ENCODE data around the gene TRMT6.

TRMT6 gene, protein sequence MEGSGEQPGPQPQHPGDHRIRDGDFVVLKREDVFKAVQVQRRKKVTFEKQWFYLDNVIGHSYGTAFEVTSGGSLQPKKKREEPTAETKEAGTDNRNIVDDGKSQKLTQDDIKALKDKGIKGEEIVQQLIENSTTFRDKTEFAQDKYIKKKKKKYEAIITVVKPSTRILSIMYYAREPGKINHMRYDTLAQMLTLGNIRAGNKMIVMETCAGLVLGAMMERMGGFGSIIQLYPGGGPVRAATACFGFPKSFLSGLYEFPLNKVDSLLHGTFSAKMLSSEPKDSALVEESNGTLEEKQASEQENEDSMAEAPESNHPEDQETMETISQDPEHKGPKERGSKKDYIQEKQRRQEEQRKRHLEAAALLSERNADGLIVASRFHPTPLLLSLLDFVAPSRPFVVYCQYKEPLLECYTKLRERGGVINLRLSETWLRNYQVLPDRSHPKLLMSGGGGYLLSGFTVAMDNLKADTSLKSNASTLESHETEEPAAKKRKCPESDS

DNA sequence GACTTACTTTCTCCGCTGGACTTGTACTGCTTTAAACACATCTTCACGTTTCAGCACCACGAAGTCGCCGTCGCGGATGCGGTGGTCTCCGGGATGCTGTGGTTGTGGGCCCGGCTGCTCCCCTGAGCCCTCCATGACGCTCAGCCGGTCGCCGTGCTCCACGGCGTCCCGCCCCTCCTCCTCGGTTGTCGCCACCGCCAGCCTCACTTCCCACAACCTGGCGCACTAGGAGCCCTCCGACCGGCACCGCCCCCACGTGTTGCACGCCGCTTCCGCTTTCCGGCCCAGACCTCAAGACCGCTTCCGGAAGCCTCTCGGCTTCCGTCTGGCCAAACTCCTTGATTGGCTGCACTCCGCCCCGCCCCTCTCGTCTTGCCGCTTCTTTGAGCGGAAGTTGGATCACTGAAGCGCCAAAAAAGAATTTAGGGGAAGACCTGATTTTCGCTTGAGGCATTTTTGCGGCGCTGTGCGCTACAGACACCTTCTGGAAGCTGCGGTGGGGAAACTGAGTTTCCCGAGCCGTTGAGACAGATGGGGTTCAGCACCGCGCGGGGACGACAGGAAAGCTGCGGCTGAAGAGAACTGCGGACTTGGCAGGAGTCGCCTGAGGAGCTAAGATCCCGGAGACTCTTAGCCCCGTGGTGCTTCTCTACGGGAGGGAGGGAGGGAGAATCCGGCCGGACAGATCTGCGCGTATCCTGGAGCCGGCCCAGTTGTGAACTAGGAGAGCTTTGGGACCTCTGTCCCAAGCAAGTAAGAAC is at the start of gene TRMT6, which contains the start of gene MCM8:
Gene TRMT6 (minus strand): TSS at position 263 of the 761 bp plus-strand sequence. CDS start 128 bp downstream, at position 135.
Gene MCM8 (plus strand): TSS at position 382 of the 761 bp plus-strand sequence. CDS start 1,364 bp downstream, outside the sequence.
- peak; percentile 94 for DNase-seq

DNA sequence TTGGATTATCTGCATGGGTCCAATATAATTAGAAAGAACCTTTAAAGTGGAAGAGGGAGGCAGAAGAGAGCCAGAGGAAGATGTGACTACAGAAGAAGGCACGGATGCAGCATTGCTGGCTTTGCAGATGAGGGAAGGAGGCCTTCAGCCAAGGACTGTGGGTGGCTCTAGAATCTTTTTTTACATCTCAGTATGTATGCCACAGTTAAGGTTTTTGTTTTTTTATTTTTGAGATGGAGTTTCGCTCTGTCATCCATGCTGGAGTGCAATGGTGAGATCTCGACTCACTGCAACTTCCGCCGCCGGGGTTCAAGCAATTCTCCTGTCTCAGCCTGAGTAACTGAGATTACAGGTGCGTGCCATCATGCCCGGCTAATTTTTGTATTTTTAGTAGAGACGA is 49.5 kb upstream of the TRMT6 start:
- DNase-seq: no peak

DNA sequence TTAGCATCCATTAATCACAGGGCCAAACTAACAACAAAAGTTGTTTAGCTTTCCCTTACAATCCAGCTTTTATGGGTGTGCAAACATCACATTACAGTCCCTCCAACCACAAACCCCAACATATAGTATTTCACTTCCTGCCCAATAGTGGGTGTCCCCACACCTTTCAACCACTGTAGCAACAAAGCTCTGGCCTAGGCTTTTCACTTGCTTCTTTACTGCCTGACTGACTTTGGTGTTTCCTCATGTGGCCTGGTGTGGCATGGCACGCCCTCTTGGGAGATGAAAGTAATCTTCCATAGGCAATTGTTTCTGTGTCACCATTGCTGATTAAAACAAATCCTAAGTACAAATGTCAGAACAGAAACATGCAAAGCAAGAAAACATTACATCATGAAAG is 46.4 kb upstream of the TRMT6 start:
- no peak for DNase-seq

DNA sequence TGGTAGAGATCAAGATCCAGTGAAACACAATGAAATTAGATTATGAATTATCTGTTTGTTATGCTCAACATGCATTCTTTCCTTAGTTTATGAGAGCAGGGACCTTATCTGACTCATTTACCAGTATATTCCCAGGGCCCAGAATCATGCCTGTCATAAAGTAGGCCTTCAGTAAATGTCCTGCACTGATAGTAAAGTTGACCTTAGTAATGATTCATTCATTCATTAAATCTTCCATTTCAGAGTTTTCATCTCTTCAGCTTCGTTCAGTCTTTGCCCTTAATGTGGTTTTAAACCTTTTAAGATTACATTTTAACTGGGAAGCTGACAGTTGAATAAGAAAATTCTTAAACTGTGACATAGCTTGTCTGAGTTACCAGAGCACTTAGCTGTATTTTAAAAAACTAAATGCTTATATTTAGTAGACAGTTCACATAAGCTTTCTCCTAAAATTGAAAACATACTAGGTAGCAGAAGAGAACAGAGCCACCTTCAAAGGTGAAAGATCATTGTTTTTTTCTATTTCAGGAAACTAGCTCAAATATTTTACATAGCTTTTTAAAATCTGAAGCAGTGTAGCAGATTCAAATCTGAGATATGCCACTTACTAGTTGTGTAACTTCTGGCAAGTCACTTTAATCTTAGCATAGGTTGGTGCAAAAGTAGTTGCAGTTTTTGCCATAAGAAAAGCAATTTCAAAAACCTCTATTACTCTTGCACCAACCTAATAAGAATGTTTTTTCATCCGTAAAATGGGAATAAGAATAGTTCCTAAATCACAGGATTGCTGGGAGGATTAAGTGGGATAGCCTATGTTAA is 41.5 kb upstream of the TRMT6 start:
- DNase-seq: no peak

DNA sequence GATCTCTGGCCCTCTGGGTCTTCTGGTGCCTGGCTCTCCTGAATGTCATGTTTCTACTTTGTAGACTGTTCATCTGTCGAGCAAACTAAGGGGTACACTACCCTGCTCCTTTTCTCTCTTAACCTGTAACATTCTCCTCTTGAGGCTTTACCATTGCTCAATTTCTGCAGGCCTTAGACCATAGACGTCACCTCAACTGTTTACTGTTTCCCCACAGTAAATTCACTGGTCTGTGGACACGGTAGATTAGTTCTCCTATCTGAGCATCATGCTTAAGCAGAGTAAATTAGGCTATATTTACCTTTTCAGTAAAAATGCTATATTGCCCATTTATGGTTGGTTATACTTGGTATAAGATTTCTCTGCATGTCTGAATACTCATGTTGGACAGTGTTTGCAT is 40.6 kb upstream of the TRMT6 start:
- no peak for DNase-seq

DNA sequence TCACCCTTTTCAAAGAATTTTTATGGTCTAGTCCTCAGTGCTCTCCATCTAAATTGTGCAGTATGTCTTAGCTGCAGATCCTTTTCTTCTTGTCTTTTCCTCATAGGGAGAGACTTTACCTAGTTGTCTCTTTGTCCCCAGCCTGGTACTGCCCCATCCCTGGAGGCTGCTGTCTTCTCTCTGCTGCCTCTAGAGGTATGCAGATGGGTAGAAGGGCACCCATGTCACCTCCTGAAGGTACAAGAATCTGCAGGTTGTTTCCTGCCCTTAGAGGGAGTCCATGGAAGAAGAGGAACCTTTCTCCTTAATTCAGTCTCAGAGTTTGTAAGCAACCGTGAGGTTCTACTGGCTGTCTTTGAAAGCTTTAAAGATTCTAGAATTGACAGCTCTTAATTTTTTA is 39.2 kb upstream of the TRMT6 start:
- DNase-seq: no peak

DNA sequence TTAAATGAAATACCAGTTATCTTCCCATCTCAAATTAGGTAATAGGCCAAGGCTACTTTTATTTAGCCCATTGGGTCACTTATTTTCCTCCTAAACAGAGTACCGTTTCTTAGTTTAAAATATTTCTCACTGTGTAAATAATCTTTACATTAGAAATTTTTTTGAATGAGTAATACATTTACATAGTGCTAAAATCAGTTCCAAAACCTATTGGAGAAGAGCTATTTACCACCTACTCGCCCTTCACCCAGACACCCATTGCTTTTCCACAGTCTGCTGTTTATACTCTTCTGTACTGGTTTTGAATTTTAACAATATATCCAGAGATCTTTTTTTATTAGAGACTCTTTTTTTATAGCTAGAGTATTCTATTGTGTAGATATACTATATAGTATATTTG is 37.0 kb upstream of the TRMT6 start:
- no peak for DNase-seq

DNA sequence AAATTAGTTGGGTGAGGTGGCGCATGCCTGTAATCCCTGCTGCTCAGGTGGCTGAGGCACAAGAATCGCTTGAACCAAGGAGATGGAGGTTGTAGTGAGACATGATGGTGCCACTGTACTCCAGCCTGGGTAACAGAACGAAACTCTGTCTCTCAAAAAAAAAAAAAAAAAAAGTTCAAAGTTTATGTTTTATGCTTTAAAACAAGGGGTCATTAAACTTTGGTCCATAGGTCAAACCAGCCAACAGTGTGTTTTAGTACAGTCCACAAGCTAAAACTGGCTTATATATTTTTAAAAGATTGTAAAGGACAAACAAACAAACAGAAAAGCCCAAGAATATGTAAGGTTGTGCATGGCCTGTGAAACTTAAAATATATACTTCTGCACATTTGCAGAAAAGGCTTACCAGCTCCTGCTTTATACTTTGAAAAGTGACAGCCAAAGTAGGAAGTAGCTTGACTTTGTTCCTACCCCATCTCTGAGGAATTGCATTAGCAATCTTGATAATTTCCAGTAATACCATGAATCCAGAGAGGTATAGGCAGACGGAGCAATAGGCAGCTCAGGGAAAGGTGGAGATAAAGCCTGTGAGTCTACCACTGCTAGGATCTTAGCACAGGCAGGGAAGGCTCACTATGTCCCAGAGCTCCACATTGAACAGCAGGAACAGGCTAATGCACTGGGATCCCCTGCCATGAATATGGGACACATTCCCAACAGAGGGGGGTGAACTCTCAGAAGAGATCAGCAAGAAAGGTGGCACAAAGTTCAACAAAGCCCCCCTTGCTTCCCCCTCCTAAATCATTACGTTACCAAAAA is 30.6 kb upstream of the TRMT6 start:
- DNase-seq: no peak

DNA sequence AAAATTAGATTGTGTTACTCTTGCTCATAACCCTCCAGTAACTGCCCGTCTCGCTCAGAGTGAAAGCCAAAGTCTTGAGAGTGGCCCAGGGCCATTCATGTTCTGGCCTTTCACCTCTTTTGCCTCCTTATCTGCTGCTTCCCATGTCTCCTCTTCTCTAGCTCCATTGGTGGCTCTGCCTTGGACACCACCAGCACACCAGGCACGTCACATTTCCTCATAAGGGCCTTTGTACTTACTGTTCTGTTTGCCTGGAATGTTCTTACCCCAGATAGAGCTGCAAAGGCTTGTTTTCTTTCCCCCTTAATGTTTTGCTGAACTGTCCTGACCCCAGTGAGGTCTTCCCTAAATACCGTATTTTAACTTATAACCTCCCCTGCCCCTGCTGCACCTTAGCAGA is 29.5 kb upstream of the TRMT6 start:
- no peak for DNase-seq

DNA sequence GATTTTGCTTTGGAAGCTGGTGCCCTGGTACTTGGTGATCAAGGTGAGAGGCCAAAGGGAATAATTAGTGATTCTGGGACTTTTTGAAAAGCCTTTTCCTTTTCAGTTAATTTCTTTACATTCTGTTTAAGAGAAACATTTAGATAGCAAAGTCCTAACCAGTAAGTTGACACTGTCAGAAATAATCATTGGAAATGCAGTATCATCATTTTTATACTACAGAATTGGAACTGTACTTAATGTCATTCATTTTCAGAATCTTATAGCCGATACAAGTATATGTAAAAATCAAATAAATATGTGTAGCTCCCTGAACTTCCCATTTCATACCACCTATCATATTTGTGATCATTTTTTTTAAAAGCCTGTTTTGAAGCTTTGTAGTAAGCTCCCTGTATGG is 27.6 kb upstream of the TRMT6 start:
- no peak for DNase-seq

DNA sequence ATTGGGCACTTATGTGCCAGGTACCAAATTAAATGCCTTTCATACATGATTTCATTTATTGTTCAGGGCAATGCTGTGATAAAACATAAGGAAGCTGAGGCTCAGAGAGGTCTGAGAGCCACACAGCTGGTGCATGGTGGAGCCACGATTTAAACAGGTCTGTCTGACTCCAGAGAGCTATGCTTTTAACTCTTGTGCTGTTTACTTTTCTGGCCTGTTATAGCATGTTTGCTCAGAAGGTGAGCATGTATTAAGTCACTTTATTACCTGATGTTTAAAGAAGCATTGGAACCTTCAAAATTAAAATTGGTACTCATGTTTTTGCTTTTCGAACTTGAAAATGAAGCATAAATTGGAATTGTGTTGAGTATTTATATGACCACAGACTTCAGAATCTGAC is 26.9 kb upstream of the TRMT6 start:
- no peak for DNase-seq

DNA sequence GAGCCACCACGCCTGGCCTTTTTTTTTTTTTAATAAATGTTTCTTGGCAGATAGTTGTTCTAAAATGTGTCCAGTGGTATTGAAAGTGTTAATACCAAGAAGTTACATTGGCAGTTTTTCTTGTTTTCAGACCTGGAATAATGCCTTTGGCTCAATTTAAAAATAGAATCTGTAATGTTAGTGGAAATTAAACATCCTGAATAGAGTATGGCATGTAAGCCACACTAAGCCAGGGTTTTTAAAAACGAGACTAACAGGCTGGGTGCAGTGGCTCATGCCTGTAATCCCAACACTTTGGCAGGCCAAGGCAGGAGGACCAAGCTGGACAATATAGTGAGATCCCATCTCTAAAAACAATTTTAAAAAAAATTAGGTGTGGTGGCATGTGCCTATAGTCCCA is 25.4 kb upstream of the TRMT6 start:
- DNase-seq: no peak

DNA sequence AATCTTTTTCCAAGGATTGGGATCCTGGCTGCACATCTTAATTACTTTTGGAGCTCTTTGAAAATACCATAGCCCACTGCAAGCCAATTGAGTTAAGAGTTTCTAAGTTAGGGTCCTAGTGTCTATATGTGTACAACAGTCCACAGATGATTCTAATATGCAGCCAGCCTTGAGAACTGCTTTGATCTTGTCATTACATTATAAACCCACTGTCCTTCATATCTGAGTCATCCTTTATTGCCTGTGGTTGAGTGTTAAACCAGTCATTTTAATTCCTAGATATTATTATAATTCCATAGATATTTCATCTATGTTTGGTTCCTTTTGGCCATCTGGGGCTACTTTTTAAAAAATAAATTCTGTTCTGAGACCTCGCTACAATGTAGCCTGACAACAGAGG is 24.2 kb upstream of the TRMT6 start:
- DNase-seq: no peak

DNA sequence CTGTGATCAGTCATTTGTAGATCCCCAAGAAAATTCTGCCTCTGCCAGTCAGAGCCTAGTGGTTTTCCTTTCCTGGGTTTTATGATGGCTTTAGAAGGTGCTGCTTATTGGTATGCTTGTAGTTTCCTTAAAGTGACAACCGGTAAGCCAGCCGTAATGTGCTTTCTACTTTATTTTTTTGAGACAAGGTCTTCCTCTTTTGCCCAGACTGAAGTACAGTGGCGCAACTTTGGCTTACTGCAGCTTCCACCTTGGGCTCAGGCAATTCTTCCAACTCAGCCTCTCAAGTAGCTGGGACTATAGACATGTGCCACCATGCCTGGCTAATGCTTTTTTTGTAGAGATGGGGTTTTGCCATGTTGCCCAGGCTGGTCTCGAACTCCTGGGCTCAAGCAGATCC is 23.6 kb upstream of the TRMT6 start:
- no peak for DNase-seq

DNA sequence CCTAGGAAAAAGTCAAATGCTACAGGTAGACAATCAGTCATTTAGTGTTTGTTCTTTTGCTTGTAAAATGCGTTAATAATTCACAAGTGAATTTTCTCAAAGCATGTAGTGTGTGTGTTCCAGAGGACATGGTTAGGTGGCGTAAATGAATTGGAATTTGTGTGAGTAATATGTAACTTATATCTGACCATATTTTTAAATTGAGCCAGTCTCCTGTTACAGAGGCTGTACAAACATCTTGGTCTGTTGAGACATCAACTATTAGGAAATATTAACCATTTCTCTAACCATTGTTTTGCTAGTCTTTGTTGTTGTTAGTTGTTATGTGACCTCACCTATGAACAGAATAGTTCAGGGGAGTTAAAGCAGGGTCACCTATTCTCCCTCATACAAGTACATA is 22.8 kb upstream of the TRMT6 start:
- no peak for DNase-seq

DNA sequence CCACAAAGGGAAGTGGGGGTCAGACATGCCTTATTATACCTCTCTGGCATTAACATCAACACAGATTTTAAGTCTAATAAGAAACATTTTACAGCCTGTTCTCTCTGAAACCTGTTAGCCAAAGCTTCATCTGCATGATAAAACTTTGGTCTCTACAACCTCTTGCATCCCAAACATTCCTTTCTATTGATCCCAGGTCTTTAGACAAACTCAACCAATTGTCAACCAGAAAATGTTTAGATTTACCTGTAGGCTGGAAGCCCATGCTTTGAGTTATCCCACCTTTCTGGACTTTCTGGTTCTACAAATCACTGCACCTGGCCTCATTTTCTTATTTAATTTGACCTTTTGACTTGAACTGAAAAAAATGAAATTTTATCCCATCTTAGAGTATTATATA is 20.9 kb upstream of the TRMT6 start:
- DNase-seq: no peak

DNA sequence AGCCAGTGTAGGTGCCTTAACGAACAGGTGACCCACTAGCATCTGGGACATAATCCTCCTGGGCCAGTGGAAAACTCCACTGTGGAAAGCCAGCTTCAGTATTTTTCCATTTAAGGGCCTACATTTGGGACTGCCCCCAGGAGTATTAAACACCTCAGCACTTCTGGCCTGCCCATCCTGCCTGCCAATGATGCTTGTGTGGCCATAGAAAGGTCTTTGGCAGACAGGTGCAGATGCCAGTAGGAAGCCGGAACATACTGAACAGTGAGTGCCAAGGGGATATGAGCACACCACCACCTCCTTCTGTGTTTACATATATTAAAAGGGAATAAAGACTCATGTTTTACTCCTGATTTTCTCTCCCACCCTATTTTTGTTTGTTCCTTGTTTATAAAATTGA is 20.0 kb upstream of the TRMT6 start:
- DNase-seq: no peak

DNA sequence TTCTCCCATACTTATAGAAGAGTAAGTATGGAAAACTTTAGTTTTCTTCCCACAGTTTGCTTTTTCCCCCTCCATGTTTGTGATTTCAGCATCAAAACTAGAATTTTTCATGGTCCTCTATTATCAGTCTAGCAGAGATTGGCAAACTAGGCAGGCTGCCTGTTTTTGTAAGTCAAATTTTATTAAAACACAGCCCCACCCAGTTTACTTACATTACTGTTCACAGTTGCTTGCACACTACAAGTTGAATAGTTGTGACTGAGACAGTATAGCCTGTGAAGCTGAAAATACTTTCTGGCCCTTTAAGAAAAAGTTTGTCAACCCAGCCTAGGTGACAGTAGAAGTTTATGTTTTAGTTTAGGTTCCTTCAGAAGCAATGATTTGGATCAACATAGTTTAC is 19.6 kb upstream of the TRMT6 start:
- no peak for DNase-seq

DNA sequence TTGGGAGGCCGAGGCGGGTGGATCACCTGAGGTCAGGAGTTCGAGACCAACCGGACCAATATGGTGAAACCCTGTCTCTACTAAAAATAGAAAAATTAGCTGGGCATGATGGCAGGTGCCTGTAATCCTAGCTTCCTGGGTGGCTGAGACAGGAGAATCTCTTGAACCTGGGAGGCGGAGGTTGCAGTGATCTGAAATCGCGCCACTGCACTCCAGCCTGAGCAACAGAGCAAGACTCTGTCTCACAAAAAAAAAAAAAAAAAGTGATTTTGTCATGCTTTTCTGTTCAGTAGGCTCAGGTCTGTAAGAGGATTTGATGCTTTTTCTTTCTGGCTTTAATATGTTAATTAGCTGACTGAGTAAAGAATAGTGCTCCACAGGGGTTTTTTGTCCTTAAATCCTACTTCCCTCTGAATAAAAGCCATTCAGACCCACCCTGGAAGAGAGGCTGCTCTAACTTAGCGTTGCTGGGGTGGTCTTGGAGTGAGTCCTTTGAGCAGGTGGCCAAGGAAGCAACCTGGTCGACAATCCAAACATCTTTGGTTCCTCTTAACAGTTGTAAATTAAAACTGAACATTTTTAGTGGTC is 19.1 kb upstream of the TRMT6 start:
- no peak for DNase-seq

DNA sequence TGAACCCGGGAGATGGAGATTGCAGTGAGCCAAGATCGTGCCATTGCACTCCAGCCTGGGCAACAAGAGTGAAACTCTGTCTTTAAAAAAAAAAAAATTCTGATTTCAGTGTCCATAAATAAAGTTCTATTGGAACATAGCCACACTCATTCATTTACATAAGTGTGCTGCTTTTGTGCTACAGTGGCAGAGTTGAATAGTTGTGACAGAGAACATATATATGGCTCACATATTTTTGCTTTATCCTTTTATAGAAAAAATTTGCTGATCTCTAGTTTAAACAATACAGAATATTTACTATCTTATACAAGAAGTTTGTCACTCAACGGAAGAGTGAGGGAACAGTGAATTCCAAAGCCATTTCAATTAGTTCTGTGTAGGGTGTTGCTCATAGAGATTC is 18.1 kb upstream of the TRMT6 start:
- no peak for DNase-seq

DNA sequence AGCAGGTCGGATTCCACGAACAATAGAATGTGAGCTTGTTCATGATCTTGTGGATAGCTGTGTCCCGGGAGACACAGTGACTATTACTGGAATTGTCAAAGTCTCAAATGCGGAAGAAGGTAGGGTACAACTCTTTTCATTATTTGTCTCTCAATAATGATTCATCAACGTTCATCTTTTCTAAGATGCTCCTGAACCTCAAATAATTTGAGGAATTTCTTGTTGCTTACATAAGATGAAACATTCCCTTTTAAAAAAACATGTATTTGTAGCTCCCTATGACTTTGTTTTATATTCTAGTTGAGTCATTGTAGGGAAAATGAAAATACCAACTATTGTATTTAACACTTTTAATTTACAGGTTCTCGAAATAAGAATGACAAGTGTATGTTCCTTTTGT is 17.1 kb upstream of the TRMT6 start:
- no peak for DNase-seq

DNA sequence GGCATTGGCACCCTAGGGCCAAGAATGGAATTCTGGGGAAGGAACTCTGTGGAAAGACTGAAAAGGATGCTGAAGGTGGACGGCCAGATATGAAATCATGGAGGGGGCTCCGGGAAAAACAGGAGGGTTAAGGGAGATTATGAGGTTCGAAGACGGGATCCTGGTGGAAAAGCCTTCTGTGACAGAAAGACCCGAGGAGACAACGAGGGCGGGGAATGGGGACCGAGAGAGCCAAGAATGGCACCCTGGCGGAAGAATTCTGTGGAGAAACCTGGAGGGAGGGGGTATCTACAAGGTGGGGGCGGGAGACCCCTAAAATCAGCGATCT is 426 bp downstream of the TRMT6 start:
- DNase-seq: no peak

Measured in activated CD4-positive, CD25-positive, alpha-beta regulatory T cell treated with anti-CD3 and anti-CD28 coated beads, Interleukin-2, amount 50 U/mL, for 72 hours (primary cell).